Body of pancreas (tissue), 4 donors: ENCODE results near the gene ZNF709.
"Not testable (repeated sequence)": the region's sequence is repeated elsewhere in the genome, so short reads cannot be mapped to it uniquely, and the experiment has no call there.

Experiments used
- CTCF ChIP-seq, 7 experiments: fragments of 450-650 bp in 4 of 7; fragments of 200-600 bp in 3 of 7; sonication (generic) in 3 of 7; IDR thresholded peaks; one replicate each; pipeline ENCODE4 v1.5.1; 2016 to 2019; ENCODE audit warnings: antibody characterized with exemption in 7 of 7
- POLR2A ChIP-seq, 3 donors: fragments of 450-650 bp; IDR thresholded peaks; one replicate each; pipeline ENCODE4 v1.6.1; 2016; ENCODE audit warnings: antibody characterized with exemption in 3 of 3, mild to moderate bottlenecking in 2 of 3

- TF ChIP-seq POLR2A, CTCF (IDR thresholded peaks at IDR 0.05): not testable (repeated sequence)
Measured at GRCh38 chr19:12486265-12486783, 1.7 kb upstream of the ZNF709 start.
